ENCODE data around the gene NDFIP1. TPM values are rescaled to one million over a fixed set of nuclear protein-coding genes. Genes with fewer than 3 reads are reported as not detected.
"Not testable (repeated sequence)": the region's sequence is repeated elsewhere in the genome, so short reads cannot be mapped to it uniquely, and the experiment has no call there.

Gene NDFIP1
- total RNA-seq, 1 donor = 115 TPM

DNA sequence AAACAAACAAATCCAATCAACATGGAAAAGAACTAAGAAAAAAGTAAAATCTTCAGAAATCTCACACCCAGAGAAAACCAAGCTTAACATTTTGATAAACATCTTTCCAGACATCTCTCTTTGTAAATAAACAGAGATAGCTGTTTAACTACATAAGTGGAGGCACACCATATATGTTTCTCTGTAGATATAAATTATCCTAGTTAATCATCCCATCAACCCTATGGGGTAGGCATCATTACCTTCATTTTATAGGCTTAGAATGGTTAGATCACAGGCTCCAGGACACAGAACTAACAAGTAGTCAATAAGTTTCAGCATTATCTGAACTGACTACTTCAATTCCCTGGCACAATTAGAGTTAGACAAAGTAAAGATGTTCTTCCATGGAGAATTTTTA, 22.4 kb upstream of the NDFIP1 start:
- DNase-seq (ENCODE audit: insufficient read length, low spot score, missing footprints) = no peak
- Histone ChIP-seq H3K79me2 (ENCODE audit: insufficient read depth, low read length) (no peaks in the 10 kb centered on the region), H3K4me1 (ENCODE audit: insufficient read depth, low read length) (no peaks in the 10 kb centered on the region), H3K9me3 (ENCODE audit: low read depth, low read length) (no peaks in the 10 kb centered on the region), H3K4me2 (ENCODE audit: insufficient read depth, low read length) (no peak overlapping the region), H4K20me1 (ENCODE audit: insufficient read depth, low read length) (no peaks in the 10 kb centered on the region), H3K27ac (ENCODE audit: low read depth, low read length) (no peak overlapping the region), H3K4me3 (ENCODE audit: insufficient read depth, low read length) (no peak overlapping the region), H2AFZ (ENCODE audit: low read length) (no peak overlapping the region), H3K27me3 (ENCODE audit: insufficient read depth, low read length) (peaks cover 11% of the 10 kb centered on the region), H3K36me3 (ENCODE audit: insufficient read depth, low read length) (no peaks in the 10 kb centered on the region)
- TF ChIP-seq CTCF (IDR thresholded peaks at IDR 0.05; ENCODE audit: extremely low read depth, low read depth, low read length) = no peak

- Histone ChIP-seq H3K27ac (ENCODE audit: low read depth, low read length) (no peak overlapping the region), H3K4me3 (ENCODE audit: insufficient read depth, low read length) (no peak overlapping the region), H2AFZ (ENCODE audit: low read length) (no peak overlapping the region), H3K4me2 (ENCODE audit: insufficient read depth, low read length) (no peak overlapping the region), H3K79me2 (ENCODE audit: insufficient read depth, low read length) (no peaks in the 10 kb centered on the region), H3K4me1 (ENCODE audit: insufficient read depth, low read length) (no peaks in the 10 kb centered on the region), H4K20me1 (ENCODE audit: insufficient read depth, low read length) (no peaks in the 10 kb centered on the region), H3K36me3 (ENCODE audit: insufficient read depth, low read length) (no peaks in the 10 kb centered on the region), H3K27me3 (ENCODE audit: insufficient read depth, low read length) (peaks cover 9% of the 10 kb centered on the region), H3K9me3 (ENCODE audit: low read depth, low read length) (no peaks in the 10 kb centered on the region)
- DNase-seq (ENCODE audit: insufficient read length, low spot score, missing footprints) = no peak
- no peak for TF ChIP-seq CTCF (IDR thresholded peaks at IDR 0.05; ENCODE audit: extremely low read depth, low read depth, low read length)
These were observed 21.9 kb upstream of the NDFIP1 start for GRCh38 chr5:142086679-142087078.

DNA sequence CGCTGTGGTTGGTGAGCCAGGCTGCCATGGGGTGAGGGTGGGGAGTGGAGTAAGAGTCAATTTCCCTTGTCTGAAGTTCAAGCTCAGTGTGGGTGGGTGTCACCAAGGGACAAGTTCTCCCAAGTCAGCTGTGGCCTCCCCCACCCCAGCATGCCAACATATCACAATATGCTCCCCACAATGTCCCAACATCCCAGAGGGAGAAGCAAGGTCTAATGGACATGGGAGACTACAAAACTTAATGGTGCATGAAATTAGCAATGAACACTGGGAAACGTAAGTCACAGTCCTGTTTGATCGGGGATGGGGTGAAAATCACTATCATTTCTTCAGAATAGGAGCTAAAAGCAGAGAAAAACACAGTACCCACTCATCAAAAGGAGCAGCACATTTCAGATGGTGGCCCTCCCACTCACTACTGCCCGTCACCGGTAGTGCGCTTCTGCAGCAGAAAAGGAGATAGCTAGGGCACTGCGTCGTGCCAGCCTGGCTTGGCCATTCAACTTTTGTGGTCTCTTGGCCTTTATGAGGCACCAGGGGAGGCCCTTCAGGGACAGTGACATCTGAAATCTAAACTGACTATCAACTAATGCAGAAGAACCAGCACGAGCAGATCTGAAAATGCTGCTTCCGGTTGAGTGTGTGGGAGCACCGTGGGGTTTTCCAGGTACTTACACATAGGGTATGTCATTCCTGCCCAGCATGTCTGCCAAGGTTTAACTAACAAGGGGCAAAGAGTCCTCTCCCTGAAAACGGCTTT, 20.5 kb upstream of the NDFIP1 start:
- Histone ChIP-seq H3K4me2 (ENCODE audit: insufficient read depth, low read length) (no peak overlapping the region), H2AFZ (ENCODE audit: low read length) (no peak overlapping the region), H4K20me1 (ENCODE audit: insufficient read depth, low read length) (no peaks in the 10 kb centered on the region), H3K27me3 (ENCODE audit: insufficient read depth, low read length) (peaks cover 5% of the 10 kb centered on the region), H3K27ac (ENCODE audit: low read depth, low read length) (no peak overlapping the region), H3K9me3 (ENCODE audit: low read depth, low read length) (no peaks in the 10 kb centered on the region), H3K4me1 (ENCODE audit: insufficient read depth, low read length) (no peaks in the 10 kb centered on the region), H3K36me3 (ENCODE audit: insufficient read depth, low read length) (no peaks in the 10 kb centered on the region), H3K79me2 (ENCODE audit: insufficient read depth, low read length) (no peaks in the 10 kb centered on the region), H3K4me3 (ENCODE audit: insufficient read depth, low read length) (no peak overlapping the region)
- DNase-seq (ENCODE audit: insufficient read length, low spot score, missing footprints) = no peak
- TF ChIP-seq CTCF (IDR thresholded peaks at IDR 0.05; ENCODE audit: extremely low read depth, low read depth, low read length) = no peak

GRCh38 chr5:142088855-142089479, 19.6 kb upstream of the NDFIP1 start:
- not testable (repeated sequence) for H3K4me2 ChIP-seq (ENCODE audit: insufficient read depth, low read length); H3K36me3 ChIP-seq (ENCODE audit: insufficient read depth, low read length); H3K79me2 ChIP-seq (ENCODE audit: insufficient read depth, low read length); H4K20me1 ChIP-seq (ENCODE audit: insufficient read depth, low read length); H3K27me3 ChIP-seq (ENCODE audit: insufficient read depth, low read length); H3K27ac ChIP-seq (ENCODE audit: low read depth, low read length); H3K9me3 ChIP-seq (ENCODE audit: low read depth, low read length); H3K4me1 ChIP-seq (ENCODE audit: insufficient read depth, low read length); DNase-seq (ENCODE audit: insufficient read length, low spot score, missing footprints); H3K4me3 ChIP-seq (ENCODE audit: insufficient read depth, low read length)
- H2AFZ ChIP-seq (ENCODE audit: low read length) = peak overlapping the region; percentile 49
